ENCODE measurements around the gene ZBTB39.

GRCh38 chr12:56993346-56993745 lies 13.0 kb downstream of the ZBTB39 start:
- TF ChIP-seq, protein P1, sequence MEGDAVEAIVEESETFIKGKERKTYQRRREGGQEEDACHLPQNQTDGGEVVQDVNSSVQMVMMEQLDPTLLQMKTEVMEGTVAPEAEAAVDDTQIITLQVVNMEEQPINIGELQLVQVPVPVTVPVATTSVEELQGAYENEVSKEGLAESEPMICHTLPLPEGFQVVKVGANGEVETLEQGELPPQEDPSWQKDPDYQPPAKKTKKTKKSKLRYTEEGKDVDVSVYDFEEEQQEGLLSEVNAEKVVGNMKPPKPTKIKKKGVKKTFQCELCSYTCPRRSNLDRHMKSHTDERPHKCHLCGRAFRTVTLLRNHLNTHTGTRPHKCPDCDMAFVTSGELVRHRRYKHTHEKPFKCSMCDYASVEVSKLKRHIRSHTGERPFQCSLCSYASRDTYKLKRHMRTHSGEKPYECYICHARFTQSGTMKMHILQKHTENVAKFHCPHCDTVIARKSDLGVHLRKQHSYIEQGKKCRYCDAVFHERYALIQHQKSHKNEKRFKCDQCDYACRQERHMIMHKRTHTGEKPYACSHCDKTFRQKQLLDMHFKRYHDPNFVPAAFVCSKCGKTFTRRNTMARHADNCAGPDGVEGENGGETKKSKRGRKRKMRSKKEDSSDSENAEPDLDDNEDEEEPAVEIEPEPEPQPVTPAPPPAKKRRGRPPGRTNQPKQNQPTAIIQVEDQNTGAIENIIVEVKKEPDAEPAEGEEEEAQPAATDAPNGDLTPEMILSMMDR (IDR thresholded peaks at IDR 0.05), result no peak
- TF ChIP-seq EZH2 (IDR thresholded peaks at IDR 0.05) (no peak), EZH2phosphoT487 (IDR thresholded peaks at IDR 0.05) (no peak)
